Activated T-cell treated with anti-CD3 and anti-CD28 coated beads, Interleukin-2, amount 50 U/mL, for 72 hours (primary cell): ENCODE results near the gene USP34. TPM values are rescaled to one million over a fixed set of nuclear protein-coding genes. Genes with fewer than 3 reads are reported as not detected.
A peak's percentile ranks its signal among the peaks of the same experiment; 100 is the strongest.

Experiments
- ATAC-seq, 2 donors: fragments of 150-1000 bp; cut with Tn5 transposase; replicated peaks in 1 of 2; 2 replicates each; pipeline ENCODE4 v1.10.0; 2021; ENCODE audit warnings: moderate library complexity in 2 of 2, mild to moderate bottlenecking in 1 of 2
- DNase-seq, 2 donors: peaks; one replicate each; pipeline ENCODE4 v3.0.0; 2021 to 2022; ENCODE audit warnings: mixed read lengths in 1 of 2
- H3K27ac Mint-ChIP-seq: one replicate; pipeline ENCODE4 v1.8.0; 2022; ENCODE audit warnings: mild to moderate bottlenecking, moderate library complexity, mixed read lengths
- H3K27me3 Mint-ChIP-seq: one replicate; pipeline ENCODE4 v1.8.0; 2022; ENCODE audit warnings: low read depth, mixed read lengths
- H3K36me3 Mint-ChIP-seq, 2 donors: one replicate each; pipeline ENCODE4 v1.8.0; 2022; ENCODE audit warnings: mixed read lengths in 2 of 2, mild to moderate bottlenecking in 1 of 2; ENCODE audit not compliant: insufficient read depth in 2 of 2
- H3K4me1 Mint-ChIP-seq: one replicate; pipeline ENCODE4 v1.8.0; 2022; ENCODE audit warnings: low read depth, mixed read lengths
- H3K4me3 Mint-ChIP-seq, 2 donors: one replicate each; pipeline ENCODE4 v1.8.0; 2022; ENCODE audit warnings: mild to moderate bottlenecking in 2 of 2, mixed read lengths in 2 of 2, moderate library complexity in 2 of 2
- H3K9me3 Mint-ChIP-seq, 2 donors: one replicate each; pipeline ENCODE4 v1.8.0; 2022; ENCODE audit warnings: mixed read lengths in 2 of 2
- total RNA-seq, 2 donors: library from RNA; stranded (reverse); gene quantifications; one replicate each; pipeline ENCODE4 v1.2.3, GENCODE V29; 2022

USP34 gene
- total RNA-seq, 2 donors from 2014 or later: 100.0 to 104 TPM

DNA sequence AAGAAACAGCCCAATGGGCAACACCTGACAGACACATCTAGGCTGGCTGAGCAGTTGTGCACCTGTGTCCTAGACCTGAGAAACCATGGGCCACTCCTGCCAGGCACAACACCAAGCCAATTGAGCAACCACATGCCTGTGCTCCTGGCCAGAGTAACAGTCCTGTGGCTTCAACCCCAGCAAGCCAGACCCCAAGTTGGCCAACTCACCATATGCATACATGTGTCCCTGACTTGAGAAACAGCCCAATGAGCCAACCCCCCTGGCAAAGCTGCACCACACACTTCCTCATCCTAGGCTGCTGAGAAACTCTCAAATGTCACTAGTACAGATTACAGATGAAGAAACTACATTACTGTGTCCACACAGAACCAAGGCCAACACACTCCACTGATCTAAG is 36.6 kb downstream of the USP34 start:
- no peak overlapping the region for H3K4me3 Mint-ChIP-seq
- peaks cover 13 to 24% of the 10 kb centered on the region in 2 donors for H3K36me3 Mint-ChIP-seq
- H3K4me1 Mint-ChIP-seq: peaks cover 53% of the 10 kb centered on the region
- ATAC-seq: no peak
- no peak for DNase-seq
- H3K27me3 Mint-ChIP-seq: no peaks in the 10 kb centered on the region
- H3K27ac Mint-ChIP-seq: peak overlapping the region; percentile 90
- peaks cover 8 to 12% of the 10 kb centered on the region in 2 donors for H3K9me3 Mint-ChIP-seq

DNA sequence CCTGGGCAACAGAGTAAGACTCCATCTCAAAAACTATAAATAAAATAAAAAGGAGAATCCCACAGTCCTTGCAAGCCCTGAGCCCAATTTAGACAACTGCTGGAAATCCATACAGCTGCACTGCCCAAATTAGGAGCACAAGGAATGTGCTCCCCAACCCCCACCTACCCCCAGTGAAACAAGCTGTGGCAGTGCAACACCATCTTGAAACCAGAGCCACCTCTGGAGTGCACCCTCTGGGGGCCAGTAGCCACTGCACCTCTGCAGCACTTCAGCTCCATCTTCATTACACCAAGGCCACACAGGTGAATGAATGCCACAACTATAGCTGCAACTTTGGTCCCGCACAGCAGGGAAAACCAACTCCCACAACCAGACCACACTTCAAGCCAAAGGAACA is 37.3 kb downstream of the USP34 start:
- Mint-ChIP-seq H3K27me3 (no peaks in the 10 kb centered on the region), H3K4me1 (peaks cover 49% of the 10 kb centered on the region), H3K9me3 (peaks cover 8 to 12% of the 10 kb centered on the region in 2 donors), H3K27ac (no peak overlapping the region), H3K4me3 (no peak overlapping the region), H3K36me3 (peaks cover 12 to 21% of the 10 kb centered on the region in 2 donors)
- no peak for DNase-seq
- no peak for ATAC-seq

DNA sequence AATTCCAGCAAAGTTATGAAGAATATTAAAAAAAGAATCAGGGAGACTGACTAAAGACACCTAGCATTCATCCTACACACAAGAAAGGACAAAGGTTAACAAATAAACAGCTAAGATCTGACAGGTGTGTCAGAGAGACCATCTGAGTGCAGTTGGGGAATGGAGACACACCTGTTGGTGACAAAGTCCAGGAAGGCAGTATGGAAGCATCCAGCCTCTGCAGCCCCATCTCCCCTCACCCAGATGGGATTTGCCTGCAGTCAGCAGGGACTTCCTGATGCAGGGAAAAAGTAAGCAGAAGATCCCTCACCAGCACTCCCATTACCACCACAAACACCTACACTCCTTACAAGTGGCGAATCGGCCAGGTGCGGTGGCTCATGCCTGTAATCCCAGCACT is 37.9 kb downstream of the USP34 start:
- DNase-seq (no peak), ATAC-seq (no peak)
- peak overlapping the region; percentile 2 for H3K27ac Mint-ChIP-seq
- H3K9me3 Mint-ChIP-seq: peaks cover 7 to 11% of the 10 kb centered on the region in 2 donors
- peaks cover 11 to 18% of the 10 kb centered on the region in 2 donors for H3K36me3 Mint-ChIP-seq
- H3K27me3 Mint-ChIP-seq: no peaks in the 10 kb centered on the region
- H3K4me1 Mint-ChIP-seq: peaks cover 48% of the 10 kb centered on the region
- no peak overlapping the region for H3K4me3 Mint-ChIP-seq

DNA sequence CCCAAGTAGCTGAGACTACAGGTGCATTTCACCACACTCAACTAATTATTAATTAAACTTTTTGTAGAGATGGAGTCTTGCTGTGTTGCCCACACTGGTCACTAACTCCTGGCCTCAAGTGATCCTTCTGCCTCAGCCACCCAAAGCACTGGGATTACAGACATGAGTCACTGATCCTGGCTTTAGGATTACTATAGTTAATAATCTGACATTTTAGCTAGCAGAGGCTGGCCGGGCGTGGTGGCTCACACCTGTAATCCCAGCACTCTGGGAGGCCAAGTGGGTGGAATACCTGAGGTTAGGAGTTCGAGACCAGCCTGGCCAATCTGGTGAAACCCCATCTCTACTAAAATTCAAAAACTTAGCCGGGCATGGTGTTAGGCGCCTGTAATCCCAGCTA is 39.5 kb downstream of the USP34 start:
- Mint-ChIP-seq H3K4me1 (peaks cover 48% of the 10 kb centered on the region), H3K27ac (no peak overlapping the region), H3K9me3 (peaks cover 0 to 3% of the 10 kb centered on the region in 2 donors), H3K4me3 (no peak overlapping the region), H3K36me3 (peaks cover 2 to 6% of the 10 kb centered on the region in 2 donors), H3K27me3 (no peaks in the 10 kb centered on the region)
- ATAC-seq (no peak), DNase-seq (no peak)

DNA sequence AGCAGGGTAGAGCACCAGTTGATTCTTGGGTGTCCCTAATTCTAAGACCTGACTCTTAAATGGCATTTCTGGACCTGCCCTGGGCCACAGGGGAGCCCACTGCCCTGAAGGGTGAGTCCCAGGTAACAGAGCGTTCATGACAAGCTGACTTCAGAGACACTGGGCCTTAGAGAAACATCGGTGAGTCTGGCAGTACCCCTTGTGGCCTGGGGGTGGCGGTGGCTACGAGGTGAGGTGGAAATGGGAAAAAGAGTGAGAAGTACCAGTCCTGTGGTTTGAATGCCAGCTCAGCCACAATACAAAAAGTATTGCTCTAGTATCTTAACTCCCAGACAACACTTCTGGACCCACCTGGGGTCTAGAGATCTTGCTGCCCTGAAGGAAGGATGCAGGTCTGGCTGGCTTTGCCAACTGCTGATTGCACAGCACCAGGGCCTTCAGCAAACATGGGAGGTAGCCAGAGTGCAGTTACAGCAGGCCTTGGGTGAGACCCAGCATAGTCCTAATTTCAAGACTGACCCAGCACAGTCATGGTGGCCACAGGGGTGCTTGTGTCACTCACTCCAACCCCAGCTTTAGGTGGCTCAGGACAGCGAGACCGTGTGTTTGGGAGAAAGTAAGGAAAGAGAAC is 44.5 kb downstream of the USP34 start:
- Mint-ChIP-seq H3K27me3 (no peaks in the 10 kb centered on the region), H3K4me1 (peaks cover 59% of the 10 kb centered on the region), H3K9me3 (no peaks in the 10 kb centered on the region), H3K27ac (peak overlapping the region; percentile 68), H3K36me3 (no peaks in the 10 kb centered on the region), H3K4me3 (peak overlapping the region in 1 of 2 donors; percentile 36)
- DNase-seq (peak; percentile 75 to 80), ATAC-seq (peak; percentile 93 to 94)

DNA sequence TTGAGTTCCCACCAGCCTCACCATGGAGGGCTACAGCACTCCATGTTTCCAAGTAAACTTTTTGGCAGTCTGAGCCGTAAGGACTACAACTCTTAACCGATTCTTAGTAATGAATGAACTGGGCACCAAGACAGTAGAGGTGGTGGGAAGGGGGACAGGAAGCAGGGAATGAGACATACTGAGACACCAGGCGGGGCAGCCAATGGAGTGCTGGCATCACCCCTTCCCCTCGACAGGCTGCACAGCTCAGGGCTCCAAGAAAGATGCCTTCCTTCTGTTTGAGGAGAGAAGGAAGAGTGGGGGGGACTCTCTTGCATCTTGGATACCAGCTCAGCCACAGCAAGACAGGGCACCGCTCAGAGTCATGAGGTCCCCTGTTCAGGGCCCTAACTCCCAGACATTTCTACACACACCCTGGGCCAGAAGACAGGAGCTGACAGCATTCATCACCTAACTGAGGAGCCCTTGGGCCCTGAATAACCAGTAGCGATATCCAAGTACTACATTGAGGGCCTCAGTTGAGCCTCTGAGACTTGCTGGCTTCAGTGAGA is 45.2 kb downstream of the USP34 start:
- peak overlapping the region; percentile 68 for H3K27ac Mint-ChIP-seq
- DNase-seq: peak; percentile 4 to 7
- peaks cover 60% of the 10 kb centered on the region for H3K4me1 Mint-ChIP-seq
- H3K4me3 Mint-ChIP-seq: peak overlapping the region; percentile 36 to 63
- no peaks in the 10 kb centered on the region for H3K27me3 Mint-ChIP-seq
- H3K9me3 Mint-ChIP-seq: no peaks in the 10 kb centered on the region
- H3K36me3 Mint-ChIP-seq: no peaks in the 10 kb centered on the region
- peak; percentile 39 to 43 for ATAC-seq

DNA sequence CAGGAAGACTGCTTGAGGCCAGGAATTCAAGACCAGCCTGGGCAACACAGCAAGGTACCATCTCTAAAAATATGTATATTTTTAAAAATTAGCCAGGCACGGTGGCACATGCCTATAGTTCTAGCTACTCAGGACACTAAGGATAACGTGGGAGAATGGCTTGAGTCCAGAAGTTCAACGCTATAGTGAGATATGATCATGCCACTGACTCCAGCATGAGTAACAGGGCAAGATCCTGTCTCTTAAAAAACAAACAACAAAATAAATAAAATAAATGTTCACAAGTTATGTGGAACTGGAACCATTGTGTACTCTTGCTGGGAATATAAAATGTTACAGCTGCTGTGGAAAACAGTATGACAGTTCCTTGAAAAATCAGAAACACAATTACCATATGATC is 47.2 kb downstream of the USP34 start:
- ATAC-seq (no peak), DNase-seq (no peak)
- Mint-ChIP-seq H3K27ac (no peak overlapping the region), H3K4me3 (no peak overlapping the region), H3K9me3 (no peaks in the 10 kb centered on the region), H3K36me3 (no peaks in the 10 kb centered on the region), H3K4me1 (peaks cover 72% of the 10 kb centered on the region), H3K27me3 (no peaks in the 10 kb centered on the region)

DNA sequence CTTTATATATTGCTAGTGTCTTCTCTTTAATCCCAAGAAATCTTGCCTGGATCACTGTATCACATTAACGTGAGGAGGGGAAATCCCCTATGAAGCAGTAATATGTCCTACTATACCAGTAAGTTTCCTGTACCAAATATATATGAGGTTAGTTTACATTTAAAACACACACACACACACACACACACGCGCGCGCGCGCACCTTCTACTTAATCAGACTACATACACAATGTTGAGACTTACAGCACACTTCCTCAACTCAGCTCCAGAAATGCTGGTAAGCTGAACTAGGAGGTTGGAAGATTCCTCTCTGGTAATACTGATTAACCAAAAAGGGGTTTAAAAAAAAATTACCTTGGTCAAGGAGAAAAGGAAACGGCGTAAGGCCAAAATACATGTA is 49.3 kb downstream of the USP34 start:
- no peaks in the 10 kb centered on the region for H3K27me3 Mint-ChIP-seq
- H3K36me3 Mint-ChIP-seq: no peaks in the 10 kb centered on the region
- DNase-seq: peak; percentile 14 to 16
- peak overlapping the region in 1 of 2 donors; percentile 25 for H3K4me3 Mint-ChIP-seq
- no peak for ATAC-seq
- H3K4me1 Mint-ChIP-seq: peaks cover 59% of the 10 kb centered on the region
- H3K27ac Mint-ChIP-seq: peak overlapping the region; percentile 73
- no peaks in the 10 kb centered on the region for H3K9me3 Mint-ChIP-seq

DNA sequence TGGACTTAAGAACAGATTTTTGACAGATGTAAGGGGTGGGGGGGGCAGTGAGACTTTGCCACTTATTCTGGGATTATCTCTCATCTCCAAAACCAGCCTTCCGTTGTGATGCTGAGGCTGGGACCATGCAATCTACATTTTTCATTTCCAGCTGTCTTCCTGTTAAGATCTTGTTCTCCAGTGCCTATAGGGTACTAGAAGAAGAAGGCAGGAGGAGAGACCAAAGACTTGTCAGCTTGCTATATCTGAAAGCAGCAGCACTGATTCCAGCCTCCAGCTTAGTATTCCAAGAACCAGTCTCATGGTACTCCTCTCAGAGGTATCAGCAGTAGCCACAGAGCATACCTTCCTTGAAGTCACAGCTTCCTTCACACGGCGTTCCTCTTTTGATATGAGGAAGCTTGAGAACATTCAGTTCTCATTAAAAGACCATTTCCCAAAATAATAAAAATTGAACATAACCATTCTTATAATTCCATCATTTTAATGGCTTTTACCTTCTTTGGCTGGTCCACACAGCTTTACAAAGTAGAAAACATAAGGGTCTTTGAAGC is 49.8 kb downstream of the USP34 start:
- H3K36me3 Mint-ChIP-seq: no peaks in the 10 kb centered on the region
- peak overlapping the region in 1 of 2 donors; percentile 25 for H3K4me3 Mint-ChIP-seq
- no peaks in the 10 kb centered on the region for H3K9me3 Mint-ChIP-seq
- ATAC-seq: no peak
- H3K27me3 Mint-ChIP-seq: no peaks in the 10 kb centered on the region
- no peak for DNase-seq
- peaks cover 54% of the 10 kb centered on the region for H3K4me1 Mint-ChIP-seq
- H3K27ac Mint-ChIP-seq: peak overlapping the region; percentile 73

DNA sequence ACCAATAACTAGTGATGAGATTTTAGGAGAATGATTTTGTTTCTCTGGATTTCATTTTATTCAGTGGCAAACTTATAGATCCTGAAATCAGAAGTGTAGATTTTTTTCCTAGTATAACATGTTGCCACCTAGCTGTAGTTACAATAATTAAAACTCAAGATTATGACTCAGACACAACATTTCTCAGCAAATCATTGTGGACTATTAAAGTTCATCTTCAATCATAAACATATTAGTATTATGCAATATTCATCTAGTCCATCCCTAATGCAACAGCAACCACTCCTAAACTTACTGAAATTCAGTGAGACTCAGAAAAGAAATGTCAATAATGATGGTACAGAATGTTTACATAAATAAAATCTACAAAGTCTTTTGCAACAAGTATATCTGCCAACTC is 51.3 kb downstream of the USP34 start:
- no peaks in the 10 kb centered on the region for H3K9me3 Mint-ChIP-seq
- H3K4me3 Mint-ChIP-seq: no peak overlapping the region
- H3K4me1 Mint-ChIP-seq: peaks cover 40% of the 10 kb centered on the region
- no peak for DNase-seq
- no peaks in the 10 kb centered on the region for H3K27me3 Mint-ChIP-seq
- no peak overlapping the region for H3K27ac Mint-ChIP-seq
- no peaks in the 10 kb centered on the region for H3K36me3 Mint-ChIP-seq
- no peak for ATAC-seq

DNA sequence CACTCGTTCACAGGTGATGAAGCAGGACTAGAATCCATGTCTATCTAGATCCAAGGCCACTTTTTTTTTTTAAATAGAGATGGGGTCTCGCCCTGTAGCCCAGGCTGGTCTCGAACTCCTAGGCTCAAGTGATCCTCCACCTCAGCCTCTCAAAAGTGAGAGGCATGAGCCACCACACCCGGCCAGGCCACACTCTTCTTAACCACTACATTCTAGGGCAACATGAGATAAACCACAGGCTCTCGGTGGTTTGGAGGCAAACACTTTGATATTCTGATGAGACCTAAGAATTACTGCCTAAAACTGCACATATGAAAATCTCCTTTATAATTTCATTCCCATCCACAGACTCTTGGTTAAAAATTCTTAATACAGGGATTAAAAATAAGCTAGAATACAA is 51.8 kb downstream of the USP34 start:
- peaks cover 40% of the 10 kb centered on the region for H3K4me1 Mint-ChIP-seq
- H3K4me3 Mint-ChIP-seq: no peak overlapping the region
- no peaks in the 10 kb centered on the region for H3K36me3 Mint-ChIP-seq
- H3K27ac Mint-ChIP-seq: no peak overlapping the region
- ATAC-seq: peak in 1 of 2 donors; percentile 51
- no peaks in the 10 kb centered on the region for H3K9me3 Mint-ChIP-seq
- no peaks in the 10 kb centered on the region for H3K27me3 Mint-ChIP-seq
- peak; percentile 20 to 30 for DNase-seq

DNA sequence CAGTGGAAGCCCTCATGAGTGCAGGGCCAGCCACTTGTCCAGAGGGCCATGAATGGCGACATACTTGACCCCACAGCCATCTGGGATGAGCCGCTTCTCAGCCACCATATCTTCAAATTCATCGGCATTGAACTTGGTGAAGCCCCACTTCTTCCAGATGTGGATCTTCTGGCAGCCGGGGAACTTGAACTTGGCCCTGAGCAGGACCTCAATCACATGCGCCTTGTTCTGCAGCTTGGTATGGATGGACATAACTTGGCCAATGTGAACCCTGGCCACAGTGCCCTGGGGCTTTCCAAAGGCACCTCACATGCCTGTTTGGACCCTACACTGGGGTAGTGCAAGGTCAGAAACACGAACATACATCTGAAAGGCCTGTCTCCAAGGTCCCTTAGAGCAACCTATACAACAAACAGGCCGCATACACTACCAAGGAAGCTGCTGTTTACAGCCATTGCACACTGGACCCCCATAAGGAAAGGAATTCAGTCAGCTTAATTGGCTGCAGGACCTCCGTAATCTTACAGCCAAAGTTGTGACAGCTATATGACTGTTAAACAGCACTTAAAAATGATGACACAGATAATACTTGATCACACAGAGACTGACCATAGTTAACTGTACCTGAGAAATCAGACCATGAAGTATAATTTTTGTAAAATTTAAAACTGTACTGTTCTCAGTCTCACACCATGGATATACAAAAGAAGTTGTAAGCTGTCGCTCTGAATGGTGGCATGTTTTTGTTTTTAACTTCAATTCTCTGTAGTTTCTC is 53.8 kb downstream of the USP34 start:
- no peaks in the 10 kb centered on the region for H3K9me3 Mint-ChIP-seq
- no peak overlapping the region for H3K27ac Mint-ChIP-seq
- H3K27me3 Mint-ChIP-seq: no peaks in the 10 kb centered on the region
- ATAC-seq (no peak), DNase-seq (no peak)
- H3K4me1 Mint-ChIP-seq: peaks cover 31% of the 10 kb centered on the region
- H3K36me3 Mint-ChIP-seq: no peaks in the 10 kb centered on the region
- H3K4me3 Mint-ChIP-seq: no peak overlapping the region

DNA sequence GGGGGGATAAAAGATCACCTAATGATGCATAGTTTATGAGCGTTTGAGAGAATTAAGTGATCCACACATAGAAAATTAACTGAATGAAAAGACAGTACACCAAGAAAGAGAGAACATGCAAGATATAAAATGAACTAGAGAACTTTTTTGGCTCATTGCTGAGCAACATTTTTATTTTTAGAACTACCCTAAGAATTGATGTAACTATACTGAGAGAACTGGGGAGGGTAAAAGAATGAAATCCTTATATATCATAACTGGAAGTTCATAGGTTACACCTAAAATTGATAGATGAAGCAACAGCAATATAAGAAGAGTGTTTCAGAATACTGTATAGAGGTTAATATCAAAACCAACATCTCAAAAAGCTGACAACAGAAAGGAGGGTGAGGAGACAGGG is 55.6 kb downstream of the USP34 start:
- Mint-ChIP-seq H3K9me3 (no peaks in the 10 kb centered on the region), H3K4me3 (no peak overlapping the region), H3K36me3 (no peaks in the 10 kb centered on the region), H3K27ac (no peak overlapping the region), H3K4me1 (peaks cover 28% of the 10 kb centered on the region), H3K27me3 (no peaks in the 10 kb centered on the region)
- DNase-seq (no peak), ATAC-seq (no peak)
